ENCODE results near the gene TLE3.

DNA sequence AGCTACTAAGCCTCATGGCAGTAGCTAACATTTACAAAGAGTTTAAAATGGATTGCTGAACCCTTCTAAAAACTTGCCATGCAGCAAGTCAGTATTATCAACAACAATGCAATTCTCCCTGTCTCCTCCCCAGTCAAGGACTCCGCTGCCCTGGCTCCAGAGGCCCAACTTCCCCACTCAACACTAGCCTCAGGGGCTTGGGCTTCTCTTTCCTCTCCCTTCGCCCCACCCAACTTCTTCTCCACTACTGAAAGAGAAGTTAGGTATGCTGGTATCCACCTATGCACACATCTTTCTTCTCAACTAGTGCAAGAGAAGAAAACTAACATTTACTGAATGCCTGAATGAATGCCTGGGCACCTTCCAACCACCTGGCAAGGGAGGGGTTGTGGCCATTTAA, 30.7 kb downstream of the TLE3 start:
- TF ChIP-seq NFE2L2 (conservative IDR thresholded peaks at IDR 0.05; ENCODE audit: low read length) (no peak), HEYL (CRISPR knock-in tag; IDR thresholded peaks at IDR 0.05) (no peak), CTCF (IDR thresholded peaks at IDR 0.05) (no peak)

All from A549 (cell line).